HFF-Myc (cell line): Measurements from ENCODE around the gene ZNF718.
"Not testable (repeated sequence)": the region's sequence is repeated elsewhere in the genome, so short reads cannot be mapped to it uniquely, and the experiment has no call there.

Experiments
- DNase-seq: peaks from one replicate; pipeline ENCODE4 v3.0.0-alpha.2; 2011; ENCODE audit warnings: low read depth; ENCODE audit errors: extremely low read depth
- H3K4me3 ChIP-seq: replicated peaks from 2 replicates; pipeline ENCODE4 v1.5.1; 2011; ENCODE audit warnings: low read depth, mild to moderate bottlenecking, control low read depth, low read length
- TF ChIP-seq, protein P1 (sequence below): IDR thresholded peaks from 2 replicates; pipeline ENCODE4 v1.5.1; 2012; ENCODE audit warnings: mild to moderate bottlenecking, low read depth, low read length, control low read depth; ENCODE audit errors: missing control alignments

Gene ZNF718

GRCh38 chr4:124275-125081 is at the start of gene ZNF718:
ZNF718 (plus strand) TSS chr4:124501; CDS start chr4:124671, 170 bp downstream.
- H3K4me3 ChIP-seq = peak within 1 kb of the TSS; percentile 81
- peak; percentile 91 for DNase-seq
- TF ChIP-seq, protein P1, sequence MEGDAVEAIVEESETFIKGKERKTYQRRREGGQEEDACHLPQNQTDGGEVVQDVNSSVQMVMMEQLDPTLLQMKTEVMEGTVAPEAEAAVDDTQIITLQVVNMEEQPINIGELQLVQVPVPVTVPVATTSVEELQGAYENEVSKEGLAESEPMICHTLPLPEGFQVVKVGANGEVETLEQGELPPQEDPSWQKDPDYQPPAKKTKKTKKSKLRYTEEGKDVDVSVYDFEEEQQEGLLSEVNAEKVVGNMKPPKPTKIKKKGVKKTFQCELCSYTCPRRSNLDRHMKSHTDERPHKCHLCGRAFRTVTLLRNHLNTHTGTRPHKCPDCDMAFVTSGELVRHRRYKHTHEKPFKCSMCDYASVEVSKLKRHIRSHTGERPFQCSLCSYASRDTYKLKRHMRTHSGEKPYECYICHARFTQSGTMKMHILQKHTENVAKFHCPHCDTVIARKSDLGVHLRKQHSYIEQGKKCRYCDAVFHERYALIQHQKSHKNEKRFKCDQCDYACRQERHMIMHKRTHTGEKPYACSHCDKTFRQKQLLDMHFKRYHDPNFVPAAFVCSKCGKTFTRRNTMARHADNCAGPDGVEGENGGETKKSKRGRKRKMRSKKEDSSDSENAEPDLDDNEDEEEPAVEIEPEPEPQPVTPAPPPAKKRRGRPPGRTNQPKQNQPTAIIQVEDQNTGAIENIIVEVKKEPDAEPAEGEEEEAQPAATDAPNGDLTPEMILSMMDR = no peak

- TF ChIP-seq, protein P1 = no peak
- no peak for DNase-seq
- H3K4me3 ChIP-seq = no peak overlapping the region
These were observed 38.4 kb upstream of the ZNF718 start for GRCh38 chr4:85951-86350.

DNA sequence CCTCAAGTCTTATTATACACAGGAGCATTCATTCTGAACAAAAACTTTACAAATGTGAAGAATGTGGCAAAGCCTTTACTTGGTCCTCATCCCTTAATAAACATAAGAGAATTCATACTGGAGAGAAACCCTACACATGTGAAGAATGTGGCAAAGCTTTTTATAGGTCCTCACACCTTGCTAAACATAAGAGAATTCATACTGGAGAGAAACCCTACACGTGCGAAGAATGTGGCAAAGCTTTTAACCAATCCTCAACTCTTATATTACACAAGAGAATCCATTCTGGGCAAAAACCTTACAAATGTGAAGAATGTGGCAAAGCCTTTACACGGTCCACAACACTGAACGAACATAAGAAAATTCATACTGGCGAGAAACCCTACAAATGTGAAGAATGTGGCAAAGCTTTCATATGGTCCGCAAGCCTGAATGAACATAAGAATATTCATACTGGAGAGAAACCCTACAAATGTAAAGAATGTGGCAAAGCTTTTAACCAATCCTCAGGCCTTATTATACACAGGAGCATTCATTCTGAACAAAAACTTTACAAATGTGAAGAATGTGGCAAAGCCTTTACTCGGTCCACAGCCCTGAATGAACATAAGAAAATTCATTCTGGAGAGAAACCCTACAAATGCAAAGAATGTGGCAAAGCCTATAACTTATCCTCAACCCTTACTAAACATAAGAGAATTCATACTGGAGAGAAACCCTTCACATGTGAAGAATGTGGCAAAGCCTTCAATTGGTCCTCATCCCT is 37.6 kb upstream of the ZNF718 start:
- not testable (repeated sequence) for H3K4me3 ChIP-seq, DNase-seq

- TF ChIP-seq, protein P1 = no peak
- DNase-seq = no peak
- no peak overlapping the region for H3K4me3 ChIP-seq
These were observed 25.9 kb upstream of the ZNF718 start for GRCh38 chr4:98386-98785.

DNA sequence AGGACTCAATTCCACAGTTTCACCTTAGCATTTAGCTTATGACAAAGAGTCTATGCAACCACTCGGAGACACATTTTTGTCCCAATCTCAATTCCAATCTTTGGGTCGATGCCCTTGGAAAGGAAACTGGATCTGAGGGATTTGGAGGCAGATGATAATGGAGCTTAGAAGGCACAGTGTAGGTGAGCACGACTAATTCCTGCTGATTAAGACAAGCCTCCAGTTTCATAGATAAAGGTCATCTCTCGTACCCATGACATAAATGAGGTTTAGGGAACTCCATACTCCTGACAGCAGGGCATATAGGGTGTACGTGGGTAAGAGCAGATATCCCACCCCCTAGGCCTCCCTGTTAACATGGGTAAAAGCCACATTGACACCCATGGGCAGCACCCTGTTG is 24.4 kb upstream of the ZNF718 start:
- no peak for DNase-seq
- TF ChIP-seq, protein P1 = no peak
- no peak overlapping the region for H3K4me3 ChIP-seq

GRCh38 chr4:107083-107443 is 17.2 kb upstream of the ZNF718 start:
- TF ChIP-seq, protein P1 = no peak
- DNase-seq = no peak
- H3K4me3 ChIP-seq = no peak overlapping the region
